HG02588 (cell line): ENCODE results near the gene STK25.
"Not testable (repeated sequence)": the region's sequence is repeated elsewhere in the genome, so short reads cannot be mapped to it uniquely, and the experiment has no call there.

Experiments
- ATAC-seq: cut with Tn5 transposase; IDR thresholded peaks from one replicate; pipeline ENCODE4 v1.9.1; 2021; ENCODE audit warnings: mild to moderate bottlenecking, moderate library complexity; ENCODE audit not compliant: unreplicated experiment

STK25 gene

DNA sequence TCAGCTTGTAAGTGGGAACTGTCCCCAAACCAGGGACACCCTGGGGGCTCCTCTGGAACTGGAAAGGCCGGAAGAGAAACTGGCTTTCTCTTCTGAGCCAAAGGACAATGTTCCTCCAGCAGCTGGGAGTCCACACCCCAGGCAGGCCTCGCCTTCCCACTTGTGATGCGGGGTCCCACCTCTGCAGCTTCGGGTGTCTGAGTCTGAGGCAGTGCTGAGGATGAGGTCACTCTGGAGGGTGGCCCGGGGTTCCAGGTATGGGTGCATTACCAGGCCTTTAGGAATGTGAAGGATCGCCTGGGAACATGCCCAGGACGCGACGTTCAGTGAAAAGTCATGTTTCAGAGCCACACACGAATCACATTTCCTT is 32.0 kb upstream of the STK25 start:
- ATAC-seq = no peak

DNA sequence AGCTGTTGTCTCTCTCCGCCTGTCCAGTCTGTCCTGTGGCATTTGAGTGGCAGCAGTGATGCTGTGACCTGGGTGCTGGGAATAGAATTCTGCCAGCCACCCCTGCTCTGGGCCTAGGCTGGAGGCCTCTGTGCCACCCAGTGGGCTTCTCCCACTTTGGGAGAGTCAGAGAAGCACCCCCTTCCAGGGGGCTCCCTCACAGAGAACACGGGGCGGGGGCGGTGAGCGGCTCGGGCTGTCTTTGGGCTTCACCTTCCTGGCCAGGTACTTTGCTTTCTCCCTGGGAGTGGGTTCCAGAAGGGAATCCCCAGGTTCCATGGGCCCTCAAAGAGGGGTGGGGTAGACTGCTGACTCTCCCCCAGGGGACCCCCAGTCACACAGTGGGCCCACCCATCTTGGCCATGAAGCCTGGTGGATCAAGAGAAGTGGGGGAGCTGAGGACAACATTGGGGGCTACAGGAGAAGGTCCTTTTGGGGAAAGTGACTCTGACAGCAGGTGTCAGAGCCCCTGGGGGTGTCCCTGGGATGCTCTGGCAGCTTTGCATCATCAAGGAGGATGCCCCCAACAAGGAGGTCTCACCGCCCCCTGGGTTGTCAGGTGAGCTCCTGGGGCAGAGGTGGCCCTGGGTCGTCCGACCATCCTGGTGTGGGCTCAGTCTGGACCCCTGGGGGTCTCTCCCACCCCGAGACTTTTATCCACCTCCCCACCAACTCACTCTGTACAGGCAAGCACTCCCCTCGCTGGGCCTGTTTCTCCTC is 31.4 kb upstream of the STK25 start:
- no peak for ATAC-seq

DNA sequence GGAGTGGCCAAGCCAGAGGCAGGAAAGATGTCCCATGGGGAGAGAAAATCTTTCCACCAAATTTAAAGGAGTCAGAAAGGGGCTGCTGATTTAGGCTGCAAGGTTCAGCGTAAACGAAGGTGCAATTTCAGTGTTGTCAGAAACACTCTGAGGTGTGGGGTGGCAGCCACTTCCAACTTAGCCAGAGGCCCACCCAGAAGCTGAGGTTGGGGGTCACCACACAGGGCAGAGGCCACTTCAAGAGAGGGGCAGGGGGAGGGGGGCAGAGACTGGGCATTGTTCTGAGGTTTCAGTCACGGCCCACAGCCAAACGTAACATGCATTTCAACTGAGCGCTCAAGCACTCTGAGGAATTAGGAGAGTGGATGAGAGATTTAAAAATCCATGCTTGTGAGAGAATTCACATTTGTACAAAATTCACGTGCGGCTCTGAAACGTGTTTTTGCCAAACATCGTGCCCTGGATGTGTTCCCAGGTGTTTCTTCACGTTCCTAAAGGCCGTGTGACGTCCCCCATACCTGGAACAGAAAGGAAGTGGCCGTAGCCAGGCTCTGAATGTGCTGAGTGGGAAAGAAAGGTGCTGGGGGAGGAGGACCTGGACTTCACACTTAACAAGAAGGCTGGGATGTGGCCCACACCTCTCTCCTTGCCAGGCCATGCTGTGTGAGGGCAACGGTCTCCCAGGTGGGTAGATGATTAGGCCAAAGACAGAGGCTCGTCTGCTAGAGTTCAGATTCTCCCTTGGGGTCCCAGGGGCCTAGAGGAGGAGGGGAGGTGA is 30.6 kb upstream of the STK25 start:
- no peak for ATAC-seq

DNA sequence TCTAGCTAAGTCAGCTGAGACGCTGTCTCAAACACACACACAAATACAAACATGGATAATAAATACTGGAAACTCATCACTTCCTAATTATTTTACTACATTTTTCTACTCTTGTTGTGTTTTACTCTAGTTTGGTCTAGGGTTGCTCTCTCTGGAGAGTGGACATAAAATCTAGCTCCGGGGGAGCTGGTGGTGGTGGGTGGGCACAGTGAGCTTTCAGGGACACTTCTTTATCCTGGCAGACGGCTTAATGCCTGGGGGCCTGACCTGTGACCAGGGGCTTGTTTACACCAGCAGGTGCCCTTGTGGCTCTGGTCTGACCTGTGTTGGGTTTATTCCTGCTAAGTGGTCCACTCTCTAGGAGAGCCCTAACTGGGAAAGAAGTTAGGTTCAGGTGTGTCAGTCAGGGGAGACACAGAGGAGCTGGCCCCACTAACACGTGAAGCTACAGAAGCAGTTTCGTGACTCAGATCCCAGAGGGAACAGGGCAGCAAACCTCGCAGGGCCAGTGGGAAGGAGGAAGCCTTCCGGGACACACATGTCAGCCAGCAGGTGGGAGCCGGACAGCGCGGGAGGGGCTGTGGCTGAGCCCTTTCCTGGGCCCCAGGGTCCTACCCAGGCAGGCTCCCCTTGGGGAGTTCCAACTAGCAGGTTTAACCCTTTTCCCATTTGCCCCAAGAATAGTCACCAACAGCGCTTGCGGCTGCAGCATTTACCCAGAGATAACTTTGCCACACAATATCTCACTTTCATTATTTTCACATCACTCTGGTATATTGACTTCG is 27.7 kb upstream of the STK25 start:
- no peak for ATAC-seq

DNA sequence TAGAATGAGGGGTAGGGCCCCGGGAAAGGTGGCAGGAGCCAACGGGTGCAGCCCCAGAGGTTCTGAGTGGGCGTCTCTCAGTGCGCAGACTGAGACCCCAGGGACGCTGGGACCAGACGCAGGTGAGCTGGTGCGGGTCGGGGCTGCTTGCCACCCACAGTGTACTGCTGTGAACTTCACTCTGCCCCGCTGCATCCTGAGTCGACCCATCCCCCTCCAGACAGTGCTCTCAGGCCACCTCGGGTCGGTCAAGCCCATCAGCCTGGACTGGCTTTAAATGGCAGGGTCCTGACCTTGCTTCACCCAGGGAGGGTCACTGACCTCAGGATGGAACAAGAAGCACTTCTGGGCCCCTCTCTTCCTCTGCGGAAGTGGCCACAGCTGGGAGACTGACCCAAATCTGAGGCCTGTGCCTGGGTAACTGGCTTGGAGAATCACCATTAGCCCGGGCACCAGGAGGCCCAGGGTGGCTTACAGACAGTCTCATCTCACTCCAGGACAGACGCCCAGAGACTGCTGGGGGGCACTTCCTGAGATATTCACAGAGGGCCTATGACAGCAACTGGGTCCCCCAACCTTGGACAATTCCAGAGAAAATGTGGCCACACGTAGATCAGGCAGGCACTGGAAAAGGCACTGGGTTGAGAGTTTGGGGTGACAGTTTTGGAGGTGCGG is 26.5 kb upstream of the STK25 start:
- ATAC-seq = no peak

DNA sequence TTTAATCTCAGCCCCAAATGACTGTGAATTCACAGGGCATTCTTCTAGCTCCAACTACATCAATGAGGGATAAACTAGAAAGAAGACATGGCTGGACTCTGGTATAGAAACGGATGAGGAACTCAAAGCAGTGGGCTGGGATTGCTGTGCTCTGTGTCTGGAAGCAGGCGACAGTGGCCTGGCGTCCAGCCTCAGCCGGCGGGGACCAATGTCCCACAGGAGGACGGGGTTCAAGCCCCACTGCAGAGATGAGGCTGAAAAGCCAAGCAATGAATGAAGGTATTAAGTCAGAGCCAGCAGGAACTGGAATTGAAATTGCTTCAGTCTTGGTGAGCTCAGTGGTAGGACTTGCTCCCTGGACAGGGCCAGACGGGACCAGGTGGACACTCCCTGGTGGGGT is 25.9 kb upstream of the STK25 start:
- no peak for ATAC-seq

DNA sequence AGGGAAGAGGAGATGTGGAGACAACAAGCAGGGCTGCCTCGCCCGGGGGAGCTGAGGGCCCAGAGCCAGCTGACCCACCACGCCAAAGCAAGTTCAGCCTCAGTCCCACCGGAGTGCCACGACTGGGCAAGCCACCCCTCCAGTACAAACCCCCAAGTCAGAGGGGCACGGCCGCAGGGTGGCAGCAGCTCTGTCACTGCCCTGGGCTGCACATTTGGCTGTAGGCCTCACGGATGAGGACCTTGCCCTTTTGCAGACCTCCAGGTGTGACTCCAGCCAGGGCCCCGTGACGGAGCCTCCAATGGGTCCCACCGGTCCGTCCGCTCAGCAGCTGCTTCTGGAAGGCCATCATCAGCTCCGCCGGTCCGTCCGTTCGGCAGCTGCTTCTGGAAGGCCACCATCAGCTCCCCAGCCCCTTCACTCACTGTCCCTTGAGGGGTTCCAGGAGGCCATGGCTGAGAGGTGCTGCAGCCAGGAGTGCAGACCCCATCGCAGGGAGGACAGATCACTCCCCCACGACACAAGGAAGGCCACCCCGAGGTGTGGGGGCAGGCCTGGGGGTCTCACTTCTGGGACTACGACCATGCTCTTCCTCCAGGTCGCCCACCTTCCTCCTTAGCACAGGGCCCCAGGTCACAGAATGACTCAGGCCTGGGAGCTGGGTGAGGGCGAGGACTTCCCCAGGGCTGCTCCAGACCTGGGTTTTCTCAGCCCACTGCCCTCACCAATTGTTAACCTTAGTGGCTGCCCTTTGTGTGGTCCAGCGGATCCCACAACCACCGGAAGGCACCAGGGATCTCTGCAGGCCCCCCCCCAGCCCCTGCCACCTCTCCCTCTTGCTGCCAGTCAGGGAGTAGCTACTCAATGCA is 24.6 kb upstream of the STK25 start:
- no peak for ATAC-seq

DNA sequence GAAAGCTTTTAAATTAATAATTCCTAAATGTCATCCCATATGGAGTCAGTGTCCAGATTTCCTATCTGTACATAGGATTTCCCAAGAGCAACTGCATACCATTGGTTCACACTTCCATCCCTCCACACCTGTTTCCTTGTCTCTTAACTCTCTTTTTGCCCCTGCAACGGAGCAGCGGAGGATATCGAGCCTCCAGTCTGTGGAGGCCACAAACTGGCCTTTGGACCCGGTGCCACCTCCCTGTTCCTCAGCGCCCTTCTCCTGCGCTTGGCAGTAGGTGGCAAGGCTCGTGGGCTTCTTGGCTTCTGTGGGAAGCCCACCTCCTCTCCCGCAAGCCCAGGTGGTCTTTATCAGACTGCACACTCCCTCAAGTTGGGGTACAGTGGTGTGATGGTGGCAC is 23.8 kb upstream of the STK25 start:
- ATAC-seq = no peak

DNA sequence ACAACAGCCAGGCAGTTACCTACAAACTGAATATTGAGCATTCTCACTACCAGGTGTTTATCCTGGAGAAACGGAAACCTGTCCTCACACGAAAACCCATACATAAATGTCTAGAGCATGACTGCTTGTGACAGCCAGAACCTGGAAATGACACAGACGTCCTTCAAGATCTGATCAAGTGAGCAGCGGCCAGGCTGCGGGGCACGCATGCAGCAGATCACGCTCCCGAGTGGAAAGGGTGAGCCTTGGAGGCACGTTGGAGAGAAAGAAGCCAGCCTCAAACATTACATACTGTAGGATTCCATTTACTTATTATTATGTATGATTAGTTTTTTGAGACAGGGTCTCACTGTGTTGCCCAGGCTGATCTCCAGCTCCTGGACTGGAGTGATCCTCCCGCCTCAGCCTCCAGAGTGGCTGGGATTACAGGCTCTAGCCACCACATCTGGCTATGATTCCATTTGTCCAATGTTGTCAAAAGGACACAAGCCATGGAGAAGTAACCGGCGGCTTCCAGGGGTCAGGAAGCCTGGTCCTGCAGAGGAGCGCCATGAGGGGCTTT is 22.9 kb upstream of the STK25 start:
- ATAC-seq = no peak

DNA sequence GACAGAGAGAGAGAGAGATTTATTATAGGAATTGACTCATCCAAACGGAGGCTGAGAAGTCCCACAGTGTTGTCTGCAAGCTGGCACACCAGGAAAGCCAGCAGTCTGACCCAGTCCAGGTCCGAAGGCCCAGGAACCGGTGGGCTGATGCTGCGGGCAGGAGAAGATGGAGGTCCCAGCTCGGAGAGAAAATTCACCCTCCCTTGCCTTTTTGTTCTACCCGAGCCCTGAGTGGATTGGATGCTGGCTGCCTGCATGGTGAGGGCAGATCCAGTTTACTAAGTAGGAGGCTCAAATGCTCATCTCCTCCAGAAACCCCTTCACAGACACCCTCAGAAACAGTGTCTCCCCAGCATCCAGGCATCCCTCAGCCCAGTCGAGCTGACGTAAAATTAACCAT is 22.2 kb upstream of the STK25 start:
- no peak for ATAC-seq

DNA sequence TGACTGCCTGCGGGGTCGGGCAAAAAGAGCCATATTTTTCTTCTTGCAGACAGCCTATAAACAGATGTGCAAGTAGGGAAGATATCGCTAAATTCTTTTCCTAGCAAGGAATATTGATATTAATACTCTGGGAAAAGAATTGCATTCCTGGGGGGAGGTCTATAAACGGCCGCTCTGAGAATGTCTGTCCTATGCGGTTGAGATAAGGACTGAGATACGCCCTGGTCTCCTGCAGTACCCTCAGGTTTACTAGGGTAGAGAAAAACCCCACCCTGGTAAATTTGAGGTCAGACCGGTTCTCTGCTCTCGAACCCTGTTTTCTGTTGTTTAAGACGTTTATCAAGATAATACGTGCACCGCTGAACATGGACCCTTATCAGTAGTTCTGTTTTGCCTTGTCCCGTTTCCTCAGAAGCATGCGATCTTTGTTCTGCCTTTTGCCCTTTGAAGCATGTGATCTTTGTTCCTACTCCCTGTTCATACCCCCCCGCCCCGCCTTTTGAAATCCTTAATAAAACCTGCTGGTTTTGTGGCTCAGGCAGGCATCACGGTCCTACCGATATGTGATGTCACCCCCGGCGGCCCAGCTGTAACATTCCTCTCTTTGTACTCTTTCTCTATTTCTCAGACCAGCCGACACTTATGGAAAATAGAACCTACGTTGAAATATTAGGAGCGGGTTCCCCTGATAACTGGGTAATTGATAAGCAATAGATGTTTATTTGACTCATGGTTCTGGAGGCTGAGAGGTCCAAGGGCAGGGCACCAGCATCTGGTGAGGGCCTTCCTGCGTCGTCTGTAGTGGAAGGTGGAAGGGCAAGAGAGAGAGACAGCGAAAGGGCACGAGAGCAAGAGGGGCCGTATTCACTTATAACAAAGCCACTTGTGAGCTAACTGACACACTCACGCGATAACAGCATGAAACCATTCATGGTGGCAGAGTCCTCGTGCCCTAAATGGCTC is 17.7 kb upstream of the STK25 start:
- ATAC-seq = not testable (repeated sequence)

DNA sequence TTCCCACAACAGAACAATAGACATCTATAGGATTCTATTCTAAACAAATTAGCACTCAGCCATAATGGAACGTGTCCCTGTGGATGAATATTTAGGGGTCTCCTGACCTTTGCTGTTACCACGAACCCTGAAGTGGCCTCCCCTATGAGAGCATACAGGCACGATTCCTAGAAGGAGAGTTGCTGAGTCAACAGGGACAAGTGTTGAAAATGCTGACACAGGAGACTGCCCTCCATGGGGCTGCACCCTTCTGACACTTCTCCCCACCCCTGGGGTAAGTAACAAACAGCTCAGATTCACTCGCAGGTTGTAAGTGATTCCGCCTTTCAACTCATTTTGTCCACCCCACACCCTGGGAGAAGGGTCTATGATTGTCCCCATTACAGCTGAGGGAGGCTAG is 14.1 kb upstream of the STK25 start:
- no peak for ATAC-seq

DNA sequence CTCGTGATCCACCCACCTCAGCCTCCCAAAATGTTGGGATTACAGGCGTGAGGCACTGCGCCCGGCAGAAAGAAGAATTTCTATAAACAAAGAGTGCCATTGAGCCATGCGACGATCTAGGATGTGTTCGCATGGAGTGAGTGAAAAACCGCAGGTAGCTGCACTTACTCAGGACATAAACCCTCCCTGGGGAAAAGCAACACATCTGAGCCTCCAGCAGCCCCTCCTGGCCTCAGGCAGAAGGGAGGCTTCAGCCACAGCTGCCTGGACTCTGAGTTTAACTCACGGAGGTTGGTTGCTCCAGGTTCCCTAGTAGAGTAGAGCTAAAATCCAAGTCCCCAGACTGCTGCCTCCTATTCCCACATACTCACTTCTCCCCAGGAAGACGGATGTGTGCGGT is 11.3 kb upstream of the STK25 start:
- no peak for ATAC-seq

DNA sequence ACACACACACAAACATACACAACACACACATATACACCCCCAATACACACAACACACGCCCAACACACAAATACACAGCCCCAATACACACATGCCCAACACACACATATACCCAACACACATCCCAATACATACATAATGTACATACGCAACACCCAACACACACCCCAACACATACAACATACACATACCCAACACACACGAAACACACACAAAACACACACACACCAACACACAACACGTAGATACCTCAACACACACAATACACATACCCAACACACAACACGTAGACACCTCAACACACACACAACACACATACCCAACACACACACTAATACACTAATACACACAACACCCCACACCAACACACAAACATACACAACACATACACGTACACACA is 8.9 kb upstream of the STK25 start:
- no peak for ATAC-seq

DNA sequence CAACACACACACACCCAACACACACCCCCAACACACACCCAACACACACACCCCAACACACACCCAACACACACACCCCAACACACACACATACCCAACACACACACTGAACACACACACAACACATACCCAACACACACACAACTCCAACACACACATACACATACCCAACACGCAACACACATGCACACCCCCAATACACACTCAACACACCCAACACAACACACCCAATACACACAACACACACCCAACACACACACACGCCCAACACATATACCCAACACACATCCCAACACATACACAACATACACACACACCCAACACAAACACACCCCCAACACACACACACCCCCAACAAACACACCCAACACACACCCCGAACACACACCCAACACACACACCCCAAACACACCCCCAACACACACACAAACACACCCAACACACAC is 8.2 kb upstream of the STK25 start:
- no peak for ATAC-seq

DNA sequence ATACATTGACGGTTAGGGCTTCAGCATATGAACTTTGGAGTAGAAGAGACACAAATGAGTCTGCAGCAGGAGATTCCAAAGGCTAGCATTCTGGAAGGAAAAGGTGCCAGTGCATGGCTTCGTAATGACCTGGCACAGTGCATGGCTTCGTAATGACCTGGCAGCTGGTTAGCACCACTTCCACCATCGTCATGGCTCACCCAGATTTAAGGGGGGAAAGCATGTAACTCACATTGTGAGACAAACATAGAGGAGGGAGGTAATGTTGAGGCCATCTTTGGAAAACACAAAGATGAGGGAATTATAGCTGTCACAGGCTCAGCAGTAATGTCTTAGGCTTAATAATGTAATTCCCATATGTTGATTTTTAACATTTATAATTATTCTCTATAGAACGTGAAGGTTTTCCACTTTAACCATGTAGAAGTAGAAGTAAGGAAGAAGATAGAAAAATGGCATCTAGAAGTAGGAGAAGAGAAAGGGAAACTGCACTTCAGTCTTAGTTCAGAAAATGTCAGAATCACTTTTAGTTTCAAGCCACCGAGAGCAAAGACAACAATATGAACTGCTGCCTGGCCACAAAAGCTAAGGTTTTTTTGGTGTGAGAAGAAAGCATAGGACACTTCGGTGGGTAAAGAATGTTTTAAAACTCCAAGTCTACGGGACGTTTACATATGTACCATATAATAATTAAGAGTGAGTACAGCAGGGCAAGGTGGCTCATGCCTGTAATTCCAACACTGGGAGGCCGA is 6.8 kb upstream of the STK25 start:
- ATAC-seq = no peak

DNA sequence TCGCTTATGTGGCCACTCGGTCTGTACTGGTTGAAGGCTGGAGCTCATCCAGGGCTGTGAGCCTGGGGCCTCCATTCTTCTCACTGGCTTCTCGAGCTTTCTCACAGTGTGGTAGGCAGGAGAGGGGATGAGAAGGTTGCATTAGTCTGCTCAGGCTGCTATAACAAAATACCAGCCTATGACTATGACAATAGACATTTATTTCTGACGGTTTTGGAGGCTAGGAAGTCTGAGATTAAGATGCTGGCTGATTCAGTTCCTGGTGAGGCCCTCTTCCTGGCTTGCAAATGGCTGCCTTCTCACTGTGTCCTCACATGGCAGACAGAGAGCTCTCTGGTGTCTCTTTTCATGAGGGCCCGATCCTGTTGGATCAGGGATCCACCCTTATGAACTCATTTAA is 6.2 kb upstream of the STK25 start:
- no peak for ATAC-seq

DNA sequence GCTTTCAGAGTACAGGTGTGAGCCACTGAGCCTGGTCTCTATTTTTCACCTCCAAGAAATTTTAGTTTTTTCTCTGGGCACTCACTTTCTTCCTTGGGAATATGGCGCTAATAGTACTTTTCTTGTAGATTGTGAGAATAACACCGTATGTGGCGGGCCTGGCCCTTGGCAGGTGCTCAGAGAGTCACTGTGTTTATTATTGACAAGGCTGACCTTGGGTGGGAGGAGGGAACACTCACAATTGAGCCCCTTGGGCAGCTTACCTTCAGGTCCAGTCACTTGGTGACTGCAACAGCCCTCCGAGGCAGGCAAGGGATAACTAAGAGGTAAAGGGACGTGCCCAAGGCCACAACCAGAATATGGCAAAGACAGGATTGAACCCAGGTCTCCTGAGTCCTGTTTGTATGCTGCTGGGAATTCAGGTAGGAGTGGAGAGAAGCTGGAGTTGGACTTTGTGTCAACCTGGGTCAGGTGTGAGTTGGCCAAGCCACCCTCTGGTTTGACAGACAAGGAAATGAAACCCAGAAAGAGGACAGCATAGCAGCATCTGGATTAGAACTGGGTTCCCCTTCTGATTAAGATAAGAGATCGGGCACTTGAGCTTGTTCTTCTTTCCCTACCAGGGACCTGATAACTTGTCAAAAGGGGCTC is 2.8 kb upstream of the STK25 start:
- ATAC-seq = no peak
